ENCODE measurements around the gene RBM47.

DNA sequence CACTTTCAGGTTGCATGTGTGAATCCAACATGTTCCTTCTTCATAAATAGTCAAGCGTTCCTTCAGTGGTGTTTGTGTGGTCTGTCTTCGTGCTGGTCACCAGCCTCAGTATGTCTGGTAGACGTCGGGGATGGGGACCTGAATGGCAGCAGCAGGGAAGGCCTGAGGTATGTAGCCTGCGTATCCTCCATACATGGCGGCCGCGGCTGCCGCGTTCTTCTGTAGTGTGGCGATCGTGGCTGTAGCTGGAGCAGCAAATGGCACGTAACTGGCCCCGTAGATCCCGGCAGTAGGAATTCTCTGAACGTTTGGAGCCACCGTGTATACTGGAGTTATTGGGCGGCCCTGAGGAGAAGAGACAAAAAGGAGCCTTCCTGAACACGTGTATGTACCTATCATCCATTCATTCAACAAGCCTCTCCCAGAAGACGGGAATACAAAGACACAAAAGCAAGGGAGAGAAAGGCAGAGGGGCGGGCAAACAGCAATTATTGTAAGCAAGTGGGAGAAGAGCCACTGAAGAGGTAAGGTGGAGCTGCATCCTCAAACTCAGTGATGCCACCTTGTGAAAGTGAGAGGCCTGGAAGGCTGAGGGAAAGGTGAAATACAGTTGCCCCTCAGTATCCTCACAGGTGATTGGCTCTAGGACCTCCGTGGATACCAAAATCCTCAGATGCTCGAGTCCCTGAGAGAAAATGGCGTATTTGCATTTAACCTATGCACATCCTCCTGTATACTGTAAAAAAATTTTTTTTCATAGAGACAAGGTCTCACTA lies 203.7 kb downstream of the RBM47 start:
- TF ChIP-seq POLR2A (IDR thresholded peaks at IDR 0.05; ENCODE audit: low read length) (no peak), GATA1 (IDR thresholded peaks at IDR 0.05; ENCODE audit: low read depth, low read length) (no peak)
